Gastrocnemius medialis (tissue), 4 donors: ENCODE data around the gene KRTAP5-11. TPM values are rescaled to one million over a fixed set of nuclear protein-coding genes. Genes with fewer than 3 reads are reported as not detected.
"Not testable (repeated sequence)": the region's sequence is repeated elsewhere in the genome, so short reads cannot be mapped to it uniquely, and the experiment has no call there.

Source experiments
- ATAC-seq, 2 donors: fragments of 150-250 bp; one replicate each; pipeline ENCODE4 v1.9.1; 2016
- DNase-seq, 2 donors: peaks; one replicate each; pipeline ENCODE4 v3.0.0-alpha.2; 2019
- H3K27ac ChIP-seq, 4 donors: fragments of 200-600 bp; sonication (generic); 1 replicate in 1 of 4; 2 replicates in 3 of 4; pipeline ENCODE4 v1.5.1; 2016 to 2018; ENCODE audit warnings: mild to moderate bottlenecking in 2 of 4, moderate library complexity in 1 of 4
- H3K27me3 ChIP-seq, 3 donors: fragments of 200-600 bp; sonication (generic) in 2 of 3; 1 replicate in 1 of 3; 2 replicates in 2 of 3; pipeline versions ENCODE4 v1.5.1 to v1.6.0; 2016 to 2019; ENCODE audit warnings: mild to moderate bottlenecking in 1 of 3, moderate library complexity in 1 of 3
- H3K36me3 ChIP-seq, 2 donors: fragments of 200-600 bp; sonication (generic) in 1 of 2; one replicate each; pipeline ENCODE4 v1.5.1; 2017 to 2018
- H3K4me1 ChIP-seq, 2 donors: fragments of 200-600 bp; sonication (generic) in 1 of 2; one replicate each; pipeline ENCODE4 v1.5.1; 2016 to 2017; ENCODE audit warnings: mild to moderate bottlenecking in 2 of 2
- H3K4me3 ChIP-seq, 4 donors: fragments of 200-600 bp; sonication (generic) in 3 of 4; 1 replicate in 1 of 4; 2 replicates in 3 of 4; pipeline ENCODE4 v1.5.1; 2016 to 2019; ENCODE audit warnings: mild to moderate bottlenecking in 2 of 4
- H3K9me3 ChIP-seq, 3 donors: fragments of 200-600 bp; sonication (generic) in 2 of 3; 1 replicate in 1 of 3; 2 replicates in 2 of 3; pipeline ENCODE4 v1.5.1; 2016 to 2019
- CTCF ChIP-seq, 5 experiments: fragments of 450-650 bp in 3 of 5; fragments of 200-600 bp in 2 of 5; sonication (generic) in 2 of 5; IDR thresholded peaks in 4 of 5; conservative IDR thresholded peaks in 1 of 5; 1 replicate in 4 of 5; 2 replicates in 1 of 5; pipeline ENCODE4 v1.5.1; 2016 to 2019; ENCODE audit warnings: antibody characterized with exemption in 5 of 5, mild to moderate bottlenecking in 3 of 5, moderate library complexity in 3 of 5
- in situ Hi-C, 4 donors: fragments of 200-750 bp; cut with MboI; loops; one replicate each; pipeline versions ENCODE4 v1.15.0 to v1.8.0; 2017; ENCODE audit warnings: low sequenced_read_pairs in 4 of 4
- intact Hi-C: fragments of 100-400 bp; cut with DNase I; formaldehyde crosslinking; loops from one replicate; pipeline ENCODE4 v1.15.1; 2023; ENCODE audit warnings: low total_unique reads
- total RNA-seq, 4 donors: library from RNA; depleted of rRNA; stranded (reverse); fragments of >200 nt; gene quantifications; one replicate each; pipeline versions ENCODE4 v1.1.0 to v1.2.3, GENCODE V29; 2016

KRTAP5-11 gene
- total RNA-seq, 4 donors from 2014 or later, result not detected

- H3K4me1 ChIP-seq, intact Hi-C loops, in situ Hi-C loops, DNase-seq, H3K36me3 ChIP-seq, H3K9me3 ChIP-seq, H3K27ac ChIP-seq, ATAC-seq: not testable (repeated sequence)
- Histone ChIP-seq H3K27me3 (peaks cover 17 to 26% (median 22%) of the 10 kb centered on the region in 3 donors), H3K4me3 (peak overlapping the region in 1 of 4 donors; percentile 9)
Measured at GRCh38 chr11:71607520-71608216, 25.0 kb upstream of the KRTAP5-11 start.

GRCh38 chr11:71606853-71607519 lies 24.3 kb upstream of the KRTAP5-11 start:
- H3K27ac ChIP-seq, ATAC-seq, H3K4me3 ChIP-seq, intact Hi-C loops, H3K4me1 ChIP-seq, in situ Hi-C loops, H3K9me3 ChIP-seq, DNase-seq, H3K36me3 ChIP-seq: not testable (repeated sequence)
- H3K27me3 ChIP-seq, result peaks cover 17 to 26% (median 22%) of the 10 kb centered on the region in 3 donors

- ATAC-seq, result not testable (repeated sequence)
- peaks cover 17 to 32% (median 22%) of the 10 kb centered on the region in 3 donors for H3K27me3 ChIP-seq
Measured at GRCh38 chr11:71604798-71605488, 22.3 kb upstream of the KRTAP5-11 start.

GRCh38 chr11:71603221-71603620 lies 20.5 kb upstream of the KRTAP5-11 start:
- ATAC-seq, H3K27ac ChIP-seq, H3K36me3 ChIP-seq, intact Hi-C loops, in situ Hi-C loops, H3K4me3 ChIP-seq, H3K4me1 ChIP-seq, H3K9me3 ChIP-seq, DNase-seq: not testable (repeated sequence)
- peaks cover 9 to 24% (median 13%) of the 10 kb centered on the region in 3 donors for H3K27me3 ChIP-seq

More at GRCh38 chr11:71604798-71605488, 22.3 kb upstream of the KRTAP5-11 start:
- H3K9me3 ChIP-seq, intact Hi-C loops, in situ Hi-C loops, H3K27ac ChIP-seq, DNase-seq, H3K4me1 ChIP-seq, H3K36me3 ChIP-seq, H3K4me3 ChIP-seq: not testable (repeated sequence)
- peak in 2 of 5 experiments; percentile 12 to 34 for TF ChIP-seq CTCF (IDR thresholded peaks at IDR 0.05 in 4 of 5, conservative IDR thresholded peaks at IDR 0.05 in 1 of 5)

GRCh38 chr11:71589546-71589920 lies 6.9 kb upstream of the KRTAP5-11 start:
- in situ Hi-C loops, DNase-seq, ATAC-seq, H3K9me3 ChIP-seq, intact Hi-C loops, H3K4me1 ChIP-seq, H3K36me3 ChIP-seq, H3K4me3 ChIP-seq, H3K27me3 ChIP-seq, H3K27ac ChIP-seq: not testable (repeated sequence)

- H3K36me3 ChIP-seq, H3K27ac ChIP-seq, intact Hi-C loops, H3K4me1 ChIP-seq, in situ Hi-C loops, H3K27me3 ChIP-seq, ATAC-seq, H3K9me3 ChIP-seq, H3K4me3 ChIP-seq, DNase-seq: not testable (repeated sequence)
Measured at GRCh38 chr11:71588822-71589545, 6.3 kb upstream of the KRTAP5-11 start.

GRCh38 chr11:71588314-71588713 lies 5.6 kb upstream of the KRTAP5-11 start:
- H3K27ac ChIP-seq, H3K4me1 ChIP-seq, H3K9me3 ChIP-seq, DNase-seq, H3K27me3 ChIP-seq, H3K4me3 ChIP-seq, ATAC-seq, intact Hi-C loops, H3K36me3 ChIP-seq, in situ Hi-C loops: not testable (repeated sequence)

- H3K36me3 ChIP-seq, H3K4me3 ChIP-seq, DNase-seq, ATAC-seq, H3K4me1 ChIP-seq, intact Hi-C loops, H3K27ac ChIP-seq, H3K9me3 ChIP-seq, in situ Hi-C loops, H3K27me3 ChIP-seq: not testable (repeated sequence)
Measured at GRCh38 chr11:71585673-71586072, 3.0 kb upstream of the KRTAP5-11 start.

GRCh38 chr11:71582969-71583368 lies 294 bp upstream of the KRTAP5-11 start:
- H3K27me3 ChIP-seq, in situ Hi-C loops, ATAC-seq, intact Hi-C loops, H3K4me1 ChIP-seq, H3K4me3 ChIP-seq, H3K9me3 ChIP-seq, H3K36me3 ChIP-seq, DNase-seq, H3K27ac ChIP-seq: not testable (repeated sequence)
